HUDEP-2 (cell line): ENCODE results near the gene TSPAN3.

Source experiments
- DNase-seq, 76 experiments: peaks; one replicate each; lab custom pipeline; 2025; ENCODE audit not compliant: unreplicated experiment in 76 of 76; lab: John Stamatoyannopoulos, UW

TSPAN3 gene

GRCh38 chr15:77057685-77058084, 13.2 kb downstream of the TSPAN3 start:
- DNase-seq = no peak

GRCh38 chr15:77057072-77057471, 13.8 kb downstream of the TSPAN3 start:
- DNase-seq = no peak

- no peak for DNase-seq
These were observed 17.2 kb downstream of the TSPAN3 start for GRCh38 chr15:77053709-77054108.

GRCh38 chr15:77052556-77052955, 18.4 kb downstream of the TSPAN3 start:
- no peak for DNase-seq

- DNase-seq = no peak
These were observed 22.6 kb downstream of the TSPAN3 start for GRCh38 chr15:77048135-77048876.

- DNase-seq = no peak
These were observed 24.1 kb downstream of the TSPAN3 start for GRCh38 chr15:77046704-77047412.

GRCh38 chr15:77045985-77046384, 24.9 kb downstream of the TSPAN3 start:
- DNase-seq = no peak

- no peak for DNase-seq
These were observed 26.5 kb downstream of the TSPAN3 start for GRCh38 chr15:77044228-77045042.

GRCh38 chr15:77042955-77043920, 27.7 kb downstream of the TSPAN3 start:
- no peak for DNase-seq

GRCh38 chr15:77042245-77042919, 28.5 kb downstream of the TSPAN3 start:
- DNase-seq = no peak

GRCh38 chr15:77040673-77041072, 30.2 kb downstream of the TSPAN3 start:
- DNase-seq = no peak

- DNase-seq = no peak
These were observed 31.1 kb downstream of the TSPAN3 start for GRCh38 chr15:77039848-77040247.

- no peak for DNase-seq
These were observed 31.7 kb downstream of the TSPAN3 start for GRCh38 chr15:77039217-77039533.

GRCh38 chr15:77038312-77039216, 32.3 kb downstream of the TSPAN3 start:
- no peak for DNase-seq

- DNase-seq = no peak
These were observed 33.3 kb downstream of the TSPAN3 start for GRCh38 chr15:77037388-77038209.

GRCh38 chr15:77036537-77037387, 34.1 kb downstream of the TSPAN3 start:
- DNase-seq = no peak

GRCh38 chr15:77035999-77036471, 34.9 kb downstream of the TSPAN3 start:
- DNase-seq = no peak
